Fibroblast of skin of left biceps (primary cell): ENCODE results near the gene CEP131.

ENCODE experiments used
- DNase-seq, 2 experiments: peaks; one replicate each; pipeline ENCODE4 v3.0.0-alpha.2; 2013; ENCODE audit warnings: low read depth in 2 of 2

Gene CEP131

DNA sequence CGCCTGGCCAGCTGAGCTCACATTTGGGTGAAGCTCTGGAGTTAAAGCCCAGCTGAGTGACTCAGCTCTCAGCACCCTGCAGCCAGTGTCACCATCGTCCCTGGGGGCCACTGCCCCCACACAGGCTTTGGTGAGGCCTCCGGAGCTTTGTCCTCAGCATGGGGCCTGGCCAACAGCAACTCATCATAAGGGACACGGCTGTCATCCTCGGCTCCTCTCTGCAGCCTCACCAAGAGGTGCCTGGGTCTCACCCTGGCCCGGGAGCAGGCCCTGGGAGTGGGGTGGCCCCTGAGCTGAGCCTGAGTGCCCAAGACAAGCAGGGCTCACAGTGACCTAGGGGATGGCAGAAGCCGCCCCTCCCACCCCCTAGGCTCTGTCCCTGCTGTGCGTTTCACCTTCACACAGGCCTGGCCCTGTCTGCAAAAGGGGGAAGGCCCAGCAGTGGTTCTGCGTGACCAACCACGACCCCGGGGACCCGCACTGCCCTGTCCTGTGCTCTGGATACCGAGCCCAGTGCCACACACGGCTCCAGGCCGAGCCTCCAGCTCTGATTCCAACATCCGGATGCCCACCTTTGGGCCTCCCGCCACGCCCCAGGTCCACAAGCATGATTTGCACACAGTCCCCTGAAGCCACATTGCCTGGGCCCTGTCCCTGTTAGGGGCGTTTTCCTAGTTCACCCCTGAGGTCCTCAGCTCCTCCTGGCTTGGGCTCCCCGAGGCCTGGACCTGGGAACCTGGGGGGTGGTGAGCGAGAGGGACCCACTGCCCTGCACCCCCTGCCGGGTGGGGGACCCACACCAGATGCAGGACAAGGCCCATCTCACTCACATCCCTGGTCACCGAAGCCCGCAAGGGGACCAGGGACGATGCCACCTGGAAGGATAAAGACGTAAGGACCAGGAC is 34.9 kb downstream of the CEP131 start:
- DNase-seq: no peak

GRCh38 chr17:81187120-81187519 is 35.6 kb downstream of the CEP131 start:
- DNase-seq: no peak

DNA sequence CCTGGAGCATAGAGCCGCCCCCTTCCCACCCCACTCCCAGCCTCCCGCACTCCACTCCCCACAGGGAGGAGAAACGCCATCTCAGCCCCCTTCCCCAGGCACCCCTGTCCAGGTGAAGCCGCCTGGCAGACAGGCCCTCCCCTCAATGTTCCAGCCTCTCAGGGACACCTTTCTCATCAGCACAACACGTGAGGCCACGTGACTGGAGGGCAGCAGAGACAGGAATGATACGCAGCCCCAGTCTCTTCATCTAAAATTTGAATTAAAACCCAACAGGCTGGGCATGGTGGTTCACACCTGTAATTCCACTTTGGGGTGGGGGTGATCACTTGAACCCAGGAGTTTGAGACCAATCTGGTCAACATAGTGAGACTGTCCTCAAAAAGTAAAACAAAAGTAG is 36.6 kb downstream of the CEP131 start:
- DNase-seq: no peak

DNA sequence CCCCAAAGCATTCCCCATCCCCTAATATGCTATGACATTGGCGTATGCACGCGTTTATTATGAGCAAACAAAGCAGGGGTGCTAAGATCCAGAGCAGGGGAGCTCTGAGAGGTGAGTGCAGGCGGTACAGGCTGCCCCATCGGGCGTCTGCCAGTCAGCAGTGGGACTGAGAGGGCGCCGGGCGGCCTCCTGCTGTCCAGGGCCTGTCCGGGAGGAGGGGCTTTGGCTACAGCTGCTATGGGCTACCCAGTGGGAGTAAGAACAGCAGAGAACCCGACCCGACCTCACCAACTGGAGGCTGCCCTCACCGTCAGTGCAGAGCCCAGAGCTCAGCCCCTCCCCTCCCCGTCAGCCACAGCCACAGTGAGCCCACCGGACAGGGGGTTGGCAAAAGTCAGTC is 38.2 kb downstream of the CEP131 start:
- no peak for DNase-seq

GRCh38 chr17:81183807-81184206 is 39.0 kb downstream of the CEP131 start:
- no peak for DNase-seq

DNA sequence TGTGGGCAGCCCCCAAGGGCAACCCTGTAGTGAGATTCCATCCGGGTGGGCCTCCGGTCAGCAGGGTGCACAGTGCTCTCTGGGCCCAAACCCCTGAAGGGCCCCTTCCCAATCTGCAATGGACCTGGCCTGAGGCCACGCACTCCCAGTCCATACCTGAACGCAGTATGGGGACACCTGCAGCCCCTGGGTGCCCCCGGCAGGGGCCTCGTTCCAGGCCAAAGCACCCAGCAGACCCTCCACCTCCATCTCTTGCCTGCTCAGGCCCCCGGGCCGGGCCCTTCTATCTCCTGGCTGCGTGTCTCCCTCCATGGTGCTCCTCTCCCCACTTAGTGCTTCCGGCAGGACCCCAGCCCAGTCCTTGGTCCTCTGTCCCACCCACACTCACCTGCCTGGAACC is 39.4 kb downstream of the CEP131 start:
- no peak for DNase-seq

DNA sequence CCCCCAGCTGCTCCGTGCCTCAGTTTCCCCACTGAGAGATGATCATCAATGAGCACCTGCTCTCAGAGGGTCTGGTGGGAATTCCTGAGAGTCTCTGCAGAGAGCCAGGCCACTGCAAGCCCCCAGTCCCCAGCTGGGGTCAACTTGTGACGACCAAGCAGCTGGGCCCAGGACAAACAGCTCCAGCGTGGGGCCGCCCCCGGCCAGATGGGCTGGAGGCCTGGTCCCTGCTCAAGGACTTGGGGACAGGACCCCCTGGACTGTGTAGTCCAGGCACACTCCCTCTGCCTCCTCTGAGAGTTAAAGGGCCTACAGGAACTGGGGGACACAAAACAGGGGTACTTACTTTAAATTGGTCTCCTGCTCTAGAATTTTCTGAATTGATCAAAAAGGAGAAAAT is 40.2 kb downstream of the CEP131 start:
- no peak for DNase-seq

- no peak for DNase-seq
Observed at GRCh38 chr17:81181811-81182185, 41.0 kb downstream of the CEP131 start.

DNA sequence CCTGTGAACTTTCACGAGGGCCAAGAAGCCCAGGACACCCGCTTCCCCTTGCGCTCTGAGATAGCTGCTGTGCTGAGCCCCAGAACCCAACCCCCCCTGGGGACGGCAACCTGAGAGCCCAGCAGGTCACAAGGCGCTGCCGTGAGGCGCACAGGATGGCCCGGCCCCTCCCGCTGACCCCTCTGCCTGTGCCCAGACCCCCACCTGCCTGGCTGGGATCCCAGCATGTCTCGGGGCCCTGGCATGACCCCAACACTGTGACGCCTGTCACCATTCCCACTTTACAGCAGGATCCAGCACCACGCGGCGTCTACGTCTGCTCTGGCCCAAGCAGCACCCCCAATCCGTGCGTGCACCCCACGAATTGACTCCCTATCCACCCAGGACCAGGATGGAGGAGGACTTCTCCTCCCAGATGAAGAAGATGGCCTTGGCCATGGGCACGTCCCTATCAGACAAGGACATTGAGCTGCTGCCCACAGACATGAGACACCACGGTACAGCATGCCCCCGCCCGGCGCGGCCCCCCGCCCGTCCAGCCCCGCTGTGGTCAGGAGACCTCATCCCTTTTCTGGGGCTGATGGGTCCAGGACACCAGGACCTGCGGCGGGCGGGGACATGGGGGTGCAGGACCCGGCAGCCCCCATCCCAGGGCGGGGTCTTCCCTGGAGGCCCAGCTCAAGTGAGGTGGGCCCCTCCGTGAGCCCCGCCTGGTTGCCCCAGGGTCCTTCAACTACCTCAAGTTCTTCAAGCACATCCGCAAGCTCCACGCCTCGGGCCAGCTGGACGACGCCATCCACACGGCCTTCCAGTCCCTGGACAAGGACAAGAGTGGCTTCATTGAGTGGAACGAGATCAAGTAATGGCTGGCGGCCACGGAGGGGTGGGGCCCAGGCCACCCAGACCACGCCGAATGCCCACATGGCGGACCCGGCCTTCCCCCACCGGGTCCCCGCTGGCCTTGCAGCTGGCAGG is 41.6 kb downstream of the CEP131 start:
- DNase-seq: no peak

DNA sequence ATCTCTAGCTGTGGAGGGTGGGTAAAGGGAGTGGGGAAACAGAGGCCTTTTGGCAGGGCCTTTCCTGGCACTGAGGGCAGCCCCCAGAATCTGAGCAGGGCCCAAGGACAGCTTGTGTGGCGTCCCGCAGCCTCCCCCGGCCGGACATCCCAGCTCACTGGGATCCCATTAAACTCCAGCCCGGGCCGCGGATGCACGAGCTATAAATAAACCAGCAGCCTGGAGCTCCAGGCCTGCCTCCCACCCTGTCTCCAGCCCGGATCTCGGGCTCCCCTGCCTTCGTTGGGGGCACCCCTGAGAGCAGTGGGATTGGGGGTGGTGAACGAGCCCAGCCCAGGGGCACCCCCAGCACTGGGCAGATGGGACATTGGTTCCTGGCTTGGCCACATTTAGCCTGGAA is 42.9 kb downstream of the CEP131 start:
- no peak for DNase-seq

GRCh38 chr17:81179220-81179619 is 43.5 kb downstream of the CEP131 start:
- DNase-seq: no peak

DNA sequence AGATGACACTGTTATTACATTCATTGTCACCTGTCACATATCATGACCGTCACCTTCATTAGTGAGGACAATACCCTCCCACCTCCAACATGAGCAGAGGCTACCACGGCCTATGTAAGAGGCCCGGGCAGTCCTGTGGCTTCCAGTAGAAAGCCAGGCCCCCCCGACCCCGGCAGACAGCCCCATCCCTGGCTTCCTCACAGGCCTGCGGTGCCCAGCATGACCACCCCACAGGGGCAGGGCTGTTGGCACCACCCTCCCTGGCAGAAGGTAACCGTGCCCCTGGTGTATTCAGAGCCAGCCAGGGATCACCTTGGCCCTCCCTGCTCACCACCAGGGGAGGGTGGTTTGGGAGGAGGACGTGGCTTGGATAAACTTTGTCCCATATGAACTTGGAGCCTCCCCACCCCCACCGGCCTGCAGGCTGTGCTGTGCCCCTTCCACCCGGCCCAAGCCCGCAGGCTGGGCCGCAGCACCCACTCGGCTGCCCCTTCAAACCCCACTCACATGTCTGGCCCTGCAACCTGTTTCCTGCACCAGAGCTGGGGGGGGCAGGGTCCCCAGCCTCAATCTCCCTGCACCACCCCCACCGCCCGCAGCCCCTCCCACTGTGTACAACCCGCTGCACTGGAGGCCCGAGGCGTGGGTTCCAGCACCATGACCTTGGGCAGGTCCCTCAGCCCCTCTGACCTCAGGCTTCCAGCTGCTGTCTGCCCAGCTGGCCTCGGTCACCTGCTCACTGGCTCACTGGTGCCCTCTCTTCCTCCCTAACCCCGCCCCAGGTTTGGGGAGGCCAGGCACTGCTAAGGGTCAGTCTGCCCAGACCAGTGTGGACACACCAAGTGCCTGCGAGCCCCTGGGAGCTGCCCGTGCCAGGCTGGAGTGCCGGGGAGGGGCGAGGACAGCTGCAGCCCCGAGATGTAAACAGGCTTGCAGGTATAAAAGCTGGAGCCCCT is 44.4 kb downstream of the CEP131 start:
- no peak for DNase-seq

- no peak for DNase-seq
Observed at GRCh38 chr17:81176666-81177065, 46.1 kb downstream of the CEP131 start.

DNA sequence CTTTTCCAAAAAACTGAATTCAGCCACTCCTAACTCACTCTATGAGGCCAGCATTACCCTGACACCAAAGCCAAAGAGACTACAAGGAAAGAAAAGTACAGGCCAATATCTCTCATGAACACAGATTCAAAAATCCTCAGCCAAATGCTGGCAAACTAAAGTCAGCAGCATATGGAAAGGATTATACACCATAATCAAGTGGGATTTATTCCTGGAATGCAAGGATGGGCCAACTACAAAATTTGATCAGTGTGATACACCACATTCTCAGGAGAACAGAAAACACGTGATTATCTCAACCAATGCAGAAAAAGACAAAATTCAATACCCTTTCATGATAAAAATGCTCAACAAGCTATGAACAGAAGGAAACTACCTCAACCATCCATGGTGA is 49.0 kb downstream of the CEP131 start:
- peak; percentile 21 to 26 for DNase-seq

DNA sequence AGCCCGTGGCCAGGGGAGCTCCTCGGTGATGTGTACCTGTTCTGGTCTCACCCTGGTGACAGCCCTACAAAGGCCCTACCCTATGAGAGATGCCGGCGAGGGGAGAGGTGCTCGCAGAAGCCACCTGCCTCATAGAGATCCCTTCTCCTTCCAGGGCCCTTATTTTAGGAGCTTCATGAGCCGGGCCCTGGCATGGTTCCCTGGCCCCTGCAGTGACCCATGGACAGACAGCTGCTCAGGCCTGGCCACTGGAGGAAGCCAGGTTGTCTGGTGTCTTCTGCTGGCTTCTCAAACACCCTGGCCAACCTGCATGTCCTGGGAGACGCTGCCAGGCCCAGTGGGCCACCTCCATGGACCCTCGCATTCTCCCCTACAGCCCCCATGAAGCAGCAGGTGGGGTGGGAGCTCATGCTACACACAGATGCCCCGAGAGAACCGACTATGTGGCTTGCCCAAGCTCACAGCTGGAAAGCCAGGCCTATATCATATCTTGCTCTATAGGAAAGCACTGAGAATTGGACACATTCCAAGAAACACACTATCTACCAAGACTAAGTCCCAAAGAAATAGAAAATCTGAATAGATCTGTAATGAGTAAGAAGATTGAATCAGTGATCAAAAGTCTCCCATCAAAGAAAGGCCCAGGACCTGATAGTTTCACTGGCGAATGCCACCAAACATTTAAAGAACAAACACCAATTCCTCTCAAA is 49.6 kb downstream of the CEP131 start:
- no peak for DNase-seq

- DNase-seq: no peak
Observed at GRCh38 chr17:81171941-81172340, 50.8 kb downstream of the CEP131 start.

- DNase-seq: no peak
Observed at GRCh38 chr17:81170727-81171494, 51.9 kb downstream of the CEP131 start.

GRCh38 chr17:81169870-81170309 is 52.9 kb downstream of the CEP131 start:
- DNase-seq: no peak

- DNase-seq: no peak
Observed at GRCh38 chr17:81167638-81168037, 55.1 kb downstream of the CEP131 start.

DNA sequence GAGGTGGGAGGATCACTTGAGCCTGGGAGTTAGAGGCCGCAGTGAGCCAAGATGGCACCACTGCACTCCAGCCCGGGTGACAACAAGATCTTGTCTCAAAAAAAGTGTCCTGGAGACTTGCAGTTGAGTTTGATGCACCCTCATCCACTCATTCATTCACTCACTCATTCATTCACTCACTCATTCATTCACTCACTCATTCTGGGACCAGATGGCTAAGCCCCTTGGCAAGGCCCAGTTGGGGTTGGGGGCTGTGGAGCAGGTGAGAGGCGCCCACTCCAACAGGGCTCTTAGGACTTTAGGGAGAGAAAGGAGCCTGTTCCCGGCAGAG is 55.6 kb downstream of the CEP131 start:
- DNase-seq: no peak
